Activated T-cell treated with anti-CD3 and anti-CD28 coated beads, Interleukin-2, amount 50 U/mL, for 24 hours (primary cell): ENCODE results near the gene ABHD14A.
A peak's percentile ranks its signal among the peaks of the same experiment; 100 is the strongest.

Experiments
- DNase-seq: peaks from one replicate; pipeline ENCODE4 v3.0.0-alpha.2; 2020
- H3K27ac Mint-ChIP-seq: 2 replicates; pipeline ENCODE4 v1.8.0; 2020; ENCODE audit warnings: mild to moderate bottlenecking, mixed read lengths
- H3K27me3 Mint-ChIP-seq: 2 replicates; pipeline ENCODE4 v1.8.0; 2020; ENCODE audit warnings: mixed read lengths
- H3K36me3 Mint-ChIP-seq: 2 replicates; pipeline ENCODE4 v1.8.0; 2020; ENCODE audit warnings: low read depth, mixed read lengths
- H3K4me1 Mint-ChIP-seq: 2 replicates; pipeline ENCODE4 v1.8.0; 2020; ENCODE audit warnings: low read depth, mixed read lengths
- H3K4me3 Mint-ChIP-seq: 2 replicates; pipeline ENCODE4 v1.8.0; 2020; ENCODE audit warnings: mild to moderate bottlenecking, moderate library complexity, mixed read lengths
- H3K9me3 Mint-ChIP-seq: 2 replicates; pipeline ENCODE4 v1.8.0; 2020; ENCODE audit warnings: mixed read lengths

ABHD14A gene

GRCh38 chr3:51945926-51946705, 28.7 kb upstream of the ABHD14A start:
- Mint-ChIP-seq H3K4me3 (no peak overlapping the region), H3K4me1 (peaks cover 10% of the 10 kb centered on the region), H3K27me3 (no peaks in the 10 kb centered on the region), H3K9me3 (no peaks in the 10 kb centered on the region), H3K36me3 (peaks cover 11% of the 10 kb centered on the region), H3K27ac (no peak overlapping the region)
- peak; percentile 20 for DNase-seq

GRCh38 chr3:51946796-51947195, 28.1 kb upstream of the ABHD14A start:
- peaks cover 7% of the 10 kb centered on the region for H3K36me3 Mint-ChIP-seq
- H3K4me3 Mint-ChIP-seq = no peak overlapping the region
- no peaks in the 10 kb centered on the region for H3K27me3 Mint-ChIP-seq
- H3K4me1 Mint-ChIP-seq = peaks cover 10% of the 10 kb centered on the region
- no peaks in the 10 kb centered on the region for H3K9me3 Mint-ChIP-seq
- H3K27ac Mint-ChIP-seq = no peak overlapping the region
- DNase-seq = no peak

DNA sequence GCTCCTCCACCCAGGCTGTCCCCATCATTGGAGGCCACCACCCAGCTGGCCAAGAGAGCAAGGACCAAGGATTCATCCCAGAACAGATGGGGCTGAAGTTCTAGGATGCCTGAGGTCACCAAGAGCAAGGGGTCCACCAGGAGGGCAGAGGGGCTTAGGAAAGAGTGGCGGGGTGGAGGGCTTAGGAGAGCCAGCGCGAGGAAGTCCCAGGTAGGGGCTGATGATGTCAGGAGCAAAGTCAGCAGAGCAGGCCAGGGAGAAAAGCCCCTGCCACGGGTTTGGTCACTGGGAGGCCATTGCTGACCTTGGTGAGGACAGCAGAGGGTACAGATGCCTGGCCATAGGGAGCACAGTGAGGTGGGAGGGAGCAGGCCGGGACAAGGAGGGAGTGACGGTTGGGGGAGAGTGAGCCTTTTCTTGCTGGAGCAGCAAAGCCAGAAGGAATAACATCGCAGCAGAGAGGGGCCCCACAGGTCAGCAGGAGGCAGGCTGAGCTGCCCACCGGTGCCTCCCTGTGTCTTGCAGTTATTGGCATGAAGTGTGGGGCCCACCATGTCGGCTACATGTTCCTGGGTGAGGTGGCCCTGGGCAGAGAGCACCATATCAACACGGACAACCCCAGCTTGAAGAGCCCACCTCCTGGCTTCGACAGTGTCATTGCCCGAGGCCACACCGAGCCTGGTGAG, 27.5 kb upstream of the ABHD14A start:
- Mint-ChIP-seq H3K9me3 (no peaks in the 10 kb centered on the region), H3K27ac (no peak overlapping the region)

DNA sequence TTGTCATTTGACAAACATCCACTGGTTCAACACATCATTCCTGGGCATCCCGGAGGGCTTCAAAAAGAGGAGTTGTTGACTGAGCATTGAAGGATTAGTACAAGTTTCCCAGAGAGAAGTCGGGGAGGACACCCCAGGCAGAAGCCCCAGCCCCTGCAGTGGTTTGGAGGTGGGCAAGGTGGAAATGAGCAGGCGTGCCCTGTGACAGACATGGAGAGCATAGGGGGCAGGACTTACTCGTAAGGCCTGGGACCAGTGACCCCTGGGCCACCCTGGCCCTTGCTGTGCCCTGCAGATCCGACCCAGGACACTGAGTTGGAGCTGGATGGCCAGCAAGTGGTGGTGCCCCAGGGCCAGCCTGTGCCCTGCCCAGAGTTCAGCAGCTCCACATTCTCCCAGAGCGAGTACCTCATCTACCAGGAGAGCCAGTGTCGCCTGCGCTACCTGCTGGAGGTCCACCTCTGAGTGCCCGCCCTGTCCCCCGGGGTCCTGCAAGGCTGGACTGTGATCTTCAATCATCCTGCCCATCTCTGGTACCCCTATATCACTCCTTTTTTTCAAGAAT, 26.8 kb upstream of the ABHD14A start:
- Mint-ChIP-seq H3K36me3 (peaks cover 5% of the 10 kb centered on the region), H3K4me1 (peaks cover 1% of the 10 kb centered on the region), H3K4me3 (no peak overlapping the region), H3K27me3 (peaks cover 4% of the 10 kb centered on the region), H3K9me3 (no peaks in the 10 kb centered on the region), H3K27ac (no peak overlapping the region)
- DNase-seq = no peak

More for the DNA sequence above, 27.5 kb upstream of the ABHD14A start:
- peaks cover 8% of the 10 kb centered on the region for H3K4me1 Mint-ChIP-seq
- no peak overlapping the region for H3K4me3 Mint-ChIP-seq
- peaks cover 5% of the 10 kb centered on the region for H3K36me3 Mint-ChIP-seq
- no peak for DNase-seq
- peaks cover 2% of the 10 kb centered on the region for H3K27me3 Mint-ChIP-seq

DNA sequence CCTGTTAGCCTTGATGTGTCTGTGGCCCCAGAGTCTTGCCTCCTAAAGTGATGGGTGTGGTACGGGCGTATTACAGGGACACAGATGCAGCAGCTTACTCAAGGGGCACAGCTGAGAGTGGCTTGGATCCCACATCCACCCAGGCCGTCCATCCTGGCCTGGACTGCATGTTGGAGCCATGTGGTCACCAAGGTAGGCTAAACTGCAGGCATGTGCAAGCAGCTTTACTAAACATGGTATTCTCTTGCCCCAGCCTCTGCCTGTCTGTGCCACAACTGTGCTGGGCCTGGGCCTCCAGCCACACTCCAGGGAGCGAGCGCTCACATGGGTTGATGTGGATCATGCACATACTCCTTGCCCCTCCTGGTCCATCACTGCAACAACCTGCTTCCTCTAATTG, 25.7 kb upstream of the ABHD14A start:
- Mint-ChIP-seq H3K27me3 (peaks cover 14% of the 10 kb centered on the region), H3K27ac (no peak overlapping the region), H3K4me3 (no peak overlapping the region), H3K36me3 (peaks cover 4% of the 10 kb centered on the region), H3K9me3 (no peaks in the 10 kb centered on the region), H3K4me1 (no peaks in the 10 kb centered on the region)
- DNase-seq = no peak

DNA sequence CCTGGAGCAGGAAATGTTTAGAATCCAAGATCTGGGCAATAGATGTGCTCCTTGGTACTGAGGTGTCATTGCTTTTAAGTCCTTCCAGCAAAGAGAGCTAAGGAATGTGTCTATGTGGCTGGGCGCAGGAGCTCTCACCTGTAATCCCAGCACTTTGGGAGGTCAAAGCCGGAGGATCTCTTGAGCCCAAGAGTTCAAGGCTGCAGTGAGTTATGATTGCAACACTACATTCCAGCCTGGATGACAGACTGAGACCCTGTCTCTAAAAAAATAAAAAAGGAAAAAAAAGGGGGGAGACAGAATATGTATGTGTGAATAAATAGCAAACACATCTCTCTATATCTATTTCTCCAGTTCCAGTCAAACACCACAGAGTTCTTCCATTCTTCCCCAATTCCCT, 24.0 kb upstream of the ABHD14A start:
- Mint-ChIP-seq H3K36me3 (peaks cover 3% of the 10 kb centered on the region), H3K4me3 (no peak overlapping the region), H3K4me1 (no peaks in the 10 kb centered on the region), H3K9me3 (no peaks in the 10 kb centered on the region), H3K27me3 (peaks cover 27% of the 10 kb centered on the region), H3K27ac (no peak overlapping the region)
- no peak for DNase-seq

GRCh38 chr3:51953445-51953844, 21.4 kb upstream of the ABHD14A start:
- no peaks in the 10 kb centered on the region for H3K9me3 Mint-ChIP-seq
- DNase-seq = no peak
- no peak overlapping the region for H3K27ac Mint-ChIP-seq
- peaks cover 39% of the 10 kb centered on the region for H3K27me3 Mint-ChIP-seq
- H3K36me3 Mint-ChIP-seq = peaks cover 2% of the 10 kb centered on the region
- H3K4me1 Mint-ChIP-seq = peaks cover 6% of the 10 kb centered on the region
- no peak overlapping the region for H3K4me3 Mint-ChIP-seq

GRCh38 chr3:51954105-51954504, 20.8 kb upstream of the ABHD14A start:
- Mint-ChIP-seq H3K9me3 (no peaks in the 10 kb centered on the region), H3K27ac (no peak overlapping the region), H3K4me3 (no peak overlapping the region), H3K4me1 (peaks cover 6% of the 10 kb centered on the region), H3K27me3 (peaks cover 39% of the 10 kb centered on the region), H3K36me3 (peaks cover 2% of the 10 kb centered on the region)
- no peak for DNase-seq

DNA sequence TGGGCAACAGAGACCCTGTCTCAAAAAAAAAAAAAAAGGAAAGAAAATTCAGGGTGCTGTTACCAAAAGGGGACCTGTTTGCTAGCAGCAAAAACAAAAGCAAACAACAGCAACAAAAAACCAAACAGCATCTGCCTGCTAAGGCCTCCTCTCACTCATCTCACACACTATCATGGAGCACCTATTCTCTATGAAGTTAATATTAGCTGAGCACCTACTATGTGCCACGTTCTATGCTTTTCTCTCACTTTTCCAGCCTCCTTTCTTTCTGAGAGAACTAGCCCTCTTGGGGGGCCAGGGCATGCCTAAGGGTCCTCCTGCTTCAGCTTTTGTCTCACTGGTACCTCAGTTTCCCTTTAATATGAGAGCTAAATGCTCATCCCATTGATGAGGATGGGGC, 20.2 kb upstream of the ABHD14A start:
- Mint-ChIP-seq H3K4me3 (no peak overlapping the region), H3K9me3 (no peaks in the 10 kb centered on the region), H3K36me3 (peaks cover 2% of the 10 kb centered on the region), H3K27me3 (peaks cover 39% of the 10 kb centered on the region), H3K27ac (no peak overlapping the region), H3K4me1 (peaks cover 6% of the 10 kb centered on the region)
- DNase-seq = no peak

DNA sequence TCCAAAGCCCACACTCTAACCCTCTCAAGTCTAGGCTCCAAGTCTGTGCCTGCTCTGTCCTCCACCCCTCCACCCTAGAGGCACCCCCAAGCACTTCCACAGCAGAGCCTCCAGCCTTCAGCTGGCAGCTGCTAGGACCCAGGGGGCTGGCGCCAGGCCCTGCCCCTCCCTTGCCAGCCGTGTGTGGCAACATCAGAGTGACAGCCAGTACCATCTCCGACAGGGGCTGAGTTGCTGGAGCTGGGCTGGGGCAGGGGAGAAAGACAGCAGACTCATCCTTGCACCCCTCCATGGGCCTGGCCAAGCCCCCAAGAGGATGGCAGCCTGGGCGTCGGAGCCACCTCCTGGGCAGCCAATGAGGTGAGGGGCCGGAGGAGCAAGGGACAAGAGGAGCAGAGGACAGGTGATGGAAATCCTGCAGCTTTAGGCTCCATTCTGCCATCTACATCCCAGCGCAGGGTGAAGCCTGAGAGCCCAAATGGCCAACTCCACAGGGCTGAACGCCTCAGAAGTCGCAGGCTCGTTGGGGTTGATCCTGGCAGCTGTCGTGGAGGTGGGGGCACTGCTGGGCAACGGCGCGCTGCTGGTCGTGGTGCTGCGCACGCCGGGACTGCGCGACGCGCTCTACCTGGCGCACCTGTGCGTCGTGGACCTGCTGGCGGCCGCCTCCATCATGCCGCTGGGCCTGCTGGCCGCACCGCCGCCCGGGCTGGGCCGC, 19.5 kb upstream of the ABHD14A start, which contains the start of gene GPR62:
GPR62 (plus strand) TSS at position 207 of the 718 bp plus-strand sequence; CDS start at position 479, 272 bp downstream.
- Mint-ChIP-seq H3K4me1 (peaks cover 6% of the 10 kb centered on the region), H3K36me3 (peaks cover 2% of the 10 kb centered on the region), H3K4me3 (peak within 1 kb of the TSS; percentile 23), H3K27me3 (peaks cover 39% of the 10 kb centered on the region), H3K9me3 (no peaks in the 10 kb centered on the region), H3K27ac (no peak within 1 kb of the TSS)
- no peak for DNase-seq

DNA sequence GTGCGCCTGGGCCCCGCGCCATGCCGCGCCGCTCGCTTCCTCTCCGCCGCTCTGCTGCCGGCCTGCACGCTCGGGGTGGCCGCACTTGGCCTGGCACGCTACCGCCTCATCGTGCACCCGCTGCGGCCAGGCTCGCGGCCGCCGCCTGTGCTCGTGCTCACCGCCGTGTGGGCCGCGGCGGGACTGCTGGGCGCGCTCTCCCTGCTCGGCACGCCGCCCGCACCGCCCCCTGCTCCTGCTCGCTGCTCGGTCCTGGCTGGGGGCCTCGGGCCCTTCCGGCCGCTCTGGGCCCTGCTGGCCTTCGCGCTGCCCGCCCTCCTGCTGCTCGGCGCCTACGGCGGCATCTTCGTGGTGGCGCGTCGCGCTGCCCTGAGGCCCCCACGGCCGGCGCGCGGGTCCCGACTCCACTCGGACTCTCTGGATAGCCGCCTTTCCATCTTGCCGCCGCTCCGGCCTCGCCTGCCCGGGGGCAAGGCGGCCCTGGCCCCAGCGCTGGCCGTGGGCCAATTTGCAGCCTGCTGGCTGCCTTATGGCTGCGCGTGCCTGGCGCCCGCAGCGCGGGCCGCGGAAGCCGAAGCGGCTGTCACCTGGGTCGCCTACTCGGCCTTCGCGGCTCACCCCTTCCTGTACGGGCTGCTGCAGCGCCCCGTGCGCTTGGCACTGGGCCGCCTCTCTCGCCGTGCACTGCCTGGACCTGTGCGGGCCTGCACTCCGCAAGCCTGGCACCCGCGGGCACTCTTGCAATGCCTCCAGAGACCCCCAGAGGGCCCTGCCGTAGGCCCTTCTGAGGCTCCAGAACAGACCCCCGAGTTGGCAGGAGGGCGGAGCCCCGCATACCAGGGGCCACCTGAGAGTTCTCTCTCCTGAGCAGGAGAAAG, 18.7 kb upstream of the ABHD14A start:
- no peak overlapping the region for H3K27ac Mint-ChIP-seq
- H3K4me1 Mint-ChIP-seq = peaks cover 6% of the 10 kb centered on the region
- peak; percentile 68 for DNase-seq
- H3K4me3 Mint-ChIP-seq = peak overlapping the region; percentile 23
- H3K27me3 Mint-ChIP-seq = peaks cover 39% of the 10 kb centered on the region
- H3K36me3 Mint-ChIP-seq = peaks cover 4% of the 10 kb centered on the region
- no peaks in the 10 kb centered on the region for H3K9me3 Mint-ChIP-seq

DNA sequence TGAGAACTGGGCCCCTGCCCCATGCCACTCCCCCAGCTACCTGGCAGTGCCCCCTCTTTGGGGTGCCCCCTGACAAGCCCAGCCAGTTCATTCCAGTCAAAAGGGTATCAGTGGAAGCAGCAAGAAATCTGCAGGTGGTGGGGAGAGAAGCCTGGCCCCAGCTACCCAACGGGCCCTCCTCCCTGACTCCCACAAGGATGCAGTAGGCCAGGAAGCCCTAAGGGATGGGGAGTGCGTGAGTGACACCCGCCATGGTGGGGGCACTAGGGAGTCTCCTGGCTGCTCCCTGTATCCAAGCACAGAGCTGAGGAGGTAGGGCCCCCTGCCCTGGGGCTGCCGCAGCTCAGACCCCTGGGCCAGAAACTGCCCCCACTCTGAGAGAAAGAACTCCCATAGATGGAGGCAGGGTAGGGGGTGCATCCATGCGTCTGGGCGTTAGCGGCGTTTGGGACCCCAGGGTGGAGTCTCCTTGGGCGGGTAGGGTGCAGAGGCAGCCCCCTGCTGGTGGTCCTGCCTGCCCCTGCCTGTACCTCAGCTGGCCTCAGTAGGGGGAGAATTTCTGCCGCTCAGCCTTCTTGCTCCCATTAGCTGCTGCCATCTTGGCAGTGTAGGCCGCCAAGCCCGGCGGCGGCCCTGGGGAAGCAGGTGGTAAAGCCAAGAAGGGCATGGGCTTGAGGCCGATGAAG, 17.2 kb upstream of the ABHD14A start:
- H3K36me3 Mint-ChIP-seq = peaks cover 4% of the 10 kb centered on the region
- no peak overlapping the region for H3K27ac Mint-ChIP-seq

More for the DNA sequence above, 17.2 kb upstream of the ABHD14A start:
- no peak for DNase-seq
- H3K4me1 Mint-ChIP-seq = peaks cover 6% of the 10 kb centered on the region
- peaks cover 37% of the 10 kb centered on the region for H3K27me3 Mint-ChIP-seq
- H3K4me3 Mint-ChIP-seq = no peak overlapping the region
- no peaks in the 10 kb centered on the region for H3K9me3 Mint-ChIP-seq
